HL-60 (cell line): ENCODE data around the gene DHFR2.

Experiments
- CTCF ChIP-seq: IDR thresholded peaks from one replicate; pipeline ENCODE4 v1.5.1; 2011; ENCODE audit warnings: low read length, control low read depth, inconsistent platforms; ENCODE audit not compliant: insufficient read depth
- REST ChIP-seq: IDR thresholded peaks from 2 replicates; pipeline ENCODE4 v1.6.1; 2012; ENCODE audit warnings: low read depth; ENCODE audit not compliant: insufficient replicate concordance

- no peak for TF ChIP-seq CTCF
- peak; percentile 63 for TF ChIP-seq REST
Measured at GRCh38 chr3:94062513-94063404, at the start of gene DHFR2, which contains the start of gene NSUN3.
